HCT116 (cell line): Measurements from ENCODE around the gene NLRP10. TPM values are rescaled to one million over a fixed set of nuclear protein-coding genes. Genes with fewer than 3 reads are reported as not detected.

Experiments
- ATAC-seq: fragments of 200-7000 bp; cut with Tn5 transposase; 2 replicates; pipeline ENCODE4 v1.9.1; 2020; ENCODE audit warnings: mild to moderate bottlenecking, moderate library complexity
- BruUV-seq: library from RNA; stranded (reverse); fragments of 400-500 nt; replicated peaks from 2 replicates; lab custom pipeline; 2021; lab: Mats Ljungman, UMichigan
- CTCF ChIA-PET: fragments of 300-600 bp; sonication (Branson Sonifier 250); formaldehyde crosslinking; loops from one replicate; lab custom pipeline; 2021; ENCODE audit warnings: antibody characterized with exemption; lab: Charles Lee
- POLR2A ChIA-PET: fragments of 300-600, 350-600 bp; sonication (Branson Sonifier 250); formaldehyde crosslinking; loops from one replicate; lab custom pipeline; 2021; ENCODE audit warnings: antibody characterized with exemption; lab: Charles Lee
- RAD21 ChIA-PET, 2 experiments: fragments of 300-600 bp; sonication (Branson Sonifier 250); formaldehyde crosslinking; loops; one replicate each; lab custom pipeline; 2023; ENCODE audit warnings: low total read pairs in 2 of 2; ENCODE audit not compliant: uncharacterized antibody in 2 of 2, unreplicated experiment in 2 of 2, low non-redundant PET in 1 of 2; lab: Charles Lee
- DNase-seq: peaks from one replicate; pipeline ENCODE4 v3.0.0-alpha.2; 2010; ENCODE audit warnings: low read depth, low spot score
- H2AFZ ChIP-seq: fragments of 200-600 bp; shearing (Covaris generic), sonication (generic); 2 replicates; pipeline ENCODE4 v1.6.1; 2017; ENCODE audit warnings: low read depth, mixed run types, mixed read lengths, antibody characterized with exemption, low read length; ENCODE audit not compliant: poor library complexity, severe bottlenecking
- H3K27ac ChIP-seq: 2 replicates; pipeline ENCODE4 v1.5.1; 2012; ENCODE audit warnings: low read depth, low read length
- H3K27me3 ChIP-seq: fragments of 200-600 bp; sonication (generic); 2 replicates; pipeline ENCODE4 v1.6.1; 2016; ENCODE audit warnings: mixed run types, low read length, mixed read lengths; ENCODE audit not compliant: insufficient read depth
- H3K36me3 ChIP-seq, 2 experiments: fragments of 200-500 bp in 1 of 2; fragments of 200-600 bp in 1 of 2; sonication (Bioruptor generic) in 1 of 2; sonication (generic) in 1 of 2; 2 replicates each; pipeline versions ENCODE4 v1.5.1 to v1.6.1; 2014 to 2016; ENCODE audit warnings: low read length in 2 of 2, inconsistent platforms in 1 of 2, mixed read lengths in 1 of 2, mixed run types in 1 of 2; ENCODE audit not compliant: insufficient read depth in 2 of 2, control insufficient read depth in 1 of 2
- H3K4me1 ChIP-seq, 2 experiments: fragments of 200-600 bp in 1 of 2; sonication (generic) in 1 of 2; 2 replicates each; pipeline versions ENCODE4 v1.5.1 to v1.6.1; 2012 to 2017; ENCODE audit warnings: low read length in 2 of 2, inconsistent platforms in 1 of 2, mild to moderate bottlenecking in 1 of 2, mixed read lengths in 1 of 2, mixed run types in 1 of 2, moderate library complexity in 1 of 2; ENCODE audit not compliant: insufficient read depth in 2 of 2, control insufficient read depth in 1 of 2
- H3K4me2 ChIP-seq: fragments of 200-600 bp; sonication (generic); 2 replicates; pipeline ENCODE4 v1.6.1; 2017; ENCODE audit warnings: mixed run types, low read length, mixed read lengths
- H3K4me3 ChIP-seq, 2 experiments: fragments of 200-600 bp in 1 of 2; sonication (generic) in 1 of 2; replicated peaks in 1 of 2; 2 replicates each; pipeline ENCODE4 v1.5.1; 2011 to 2016; ENCODE audit warnings: low read length in 2 of 2, control low read depth in 1 of 2, low read depth in 1 of 2, mild to moderate bottlenecking in 1 of 2, mixed read lengths in 1 of 2, mixed run types in 1 of 2
- H3K79me2 ChIP-seq: fragments of 200-600 bp; sonication (generic); 2 replicates; pipeline ENCODE4 v1.6.1; 2017; ENCODE audit warnings: mild to moderate bottlenecking, mixed run types, low read length, moderate library complexity, mixed read lengths; ENCODE audit not compliant: insufficient read depth
- H3K9ac ChIP-seq: fragments of 200-600 bp; sonication (generic); 2 replicates; pipeline ENCODE4 v1.6.1; 2016; ENCODE audit warnings: low read length, mixed read lengths
- H3K9me2 ChIP-seq: fragments of 200-600 bp; sonication (generic), shearing (Covaris generic); 2 replicates; pipeline ENCODE4 v1.6.1; 2017; ENCODE audit warnings: mixed run types, mild to moderate bottlenecking, moderate library complexity; ENCODE audit not compliant: insufficient read depth
- H3K9me3 ChIP-seq, 2 experiments: fragments of 200-500 bp in 1 of 2; fragments of 200-600 bp in 1 of 2; sonication (Bioruptor generic) in 1 of 2; sonication (generic) in 1 of 2; 2 replicates each; pipeline ENCODE4 v1.6.1; 2014 to 2017; ENCODE audit warnings: low read length in 2 of 2, mixed read lengths in 2 of 2, inconsistent platforms in 1 of 2, low read depth in 1 of 2, mild to moderate bottlenecking in 1 of 2, mixed run types in 1 of 2, moderate library complexity in 1 of 2; ENCODE audit not compliant: control insufficient read depth in 1 of 2, insufficient read depth in 1 of 2
- H4K20me1 ChIP-seq: fragments of 200-600 bp; sonication (generic), shearing (Covaris generic); 2 replicates; pipeline ENCODE4 v1.6.1; 2017; ENCODE audit warnings: mixed run types, mild to moderate bottlenecking, moderate library complexity; ENCODE audit not compliant: insufficient read depth
- ATF3 ChIP-seq: IDR thresholded peaks from 2 replicates; pipeline ENCODE4 v1.6.1; 2012
- CEBPB ChIP-seq: IDR thresholded peaks from 2 replicates; pipeline ENCODE4 v1.6.1; 2012; ENCODE audit warnings: low read depth
- EGR1 ChIP-seq: IDR thresholded peaks from 2 replicates; pipeline ENCODE4 v1.6.1; 2012; ENCODE audit warnings: low read depth
- ELF1 ChIP-seq: IDR thresholded peaks from 2 replicates; pipeline ENCODE4 v1.6.1; 2012; ENCODE audit warnings: low read depth, borderline replicate concordance
- EZH2 ChIP-seq: fragments of 200-600 bp; sonication (generic); IDR thresholded peaks from 2 replicates; pipeline ENCODE4 v1.6.1; 2017; ENCODE audit warnings: antibody characterized with exemption, mixed run types
- FOSL1 ChIP-seq: IDR thresholded peaks from 2 replicates; pipeline ENCODE4 v1.6.1; 2012; ENCODE audit warnings: low read depth
- POLR2A ChIP-seq: IDR thresholded peaks from 2 replicates; pipeline ENCODE4 v1.7.0; 2011; ENCODE audit warnings: borderline replicate concordance; ENCODE audit not compliant: insufficient read depth, insufficient read length; ENCODE audit errors: extremely low read depth
- REST ChIP-seq: IDR thresholded peaks from 2 replicates; pipeline ENCODE4 v1.6.1; 2012; ENCODE audit warnings: low read depth
- TCF7L2 ChIP-seq: IDR thresholded peaks from 2 replicates; pipeline ENCODE4 v1.7.0; 2011; ENCODE audit warnings: borderline replicate concordance, inconsistent platforms; ENCODE audit not compliant: insufficient read depth, insufficient read length; ENCODE audit errors: extremely low read depth
- YY1 ChIP-seq: IDR thresholded peaks from 2 replicates; pipeline ENCODE4 v1.6.1; 2011; ENCODE audit warnings: low read length, low read depth, moderate library complexity, mild to moderate bottlenecking; ENCODE audit not compliant: insufficient replicate concordance; ENCODE audit errors: extremely low read depth
- ZBTB33 ChIP-seq: IDR thresholded peaks from 2 replicates; pipeline ENCODE4 v1.6.1; 2011; ENCODE audit warnings: mild to moderate bottlenecking, low read length, moderate library complexity; ENCODE audit not compliant: insufficient replicate concordance; ENCODE audit errors: extremely low read depth
- ZNF274 ChIP-seq: fragments of 200-500 bp; sonication (Bioruptor generic); IDR thresholded peaks from 2 replicates; pipeline ENCODE4 v1.6.1; 2014; ENCODE audit warnings: mild to moderate bottlenecking, low read depth, low read length, inconsistent platforms
- intact Hi-C: fragments of 100-400 bp; cut with micrococcal nuclease; formaldehyde crosslinking; loops from 2 replicates; pipeline ENCODE4 v1.10.0; 2022
- total RNA-seq: library from RNA; stranded (reverse); gene quantifications from one replicate; pipeline ENCODE4 v1.2.1, GENCODE V29; 2021; ENCODE audit not compliant: unreplicated experiment

Gene NLRP10
- total RNA-seq, 1 experiment from 2014 or later, result not detected

- POLR2A ChIA-PET, result no interaction called here
- no peak overlapping the region for H3K4me2 ChIP-seq
- BruUV-seq, result no TSS peak
These were observed 986 bp downstream of the NLRP10 start for GRCh38 chr11:7964261-7964660.

More at GRCh38 chr11:7964261-7964660, 986 bp downstream of the NLRP10 start:
- Histone ChIP-seq H3K79me2 (no peaks in the 10 kb centered on the region), H2AFZ (no peak overlapping the region), H3K4me1 (no peaks in the 10 kb centered on the region), H3K27ac (no peak overlapping the region), H3K36me3 (no peaks in the 10 kb centered on the region), H3K4me3 (no peak overlapping the region), H4K20me1 (no peaks in the 10 kb centered on the region), H3K27me3 (peaks cover 43% of the 10 kb centered on the region), H3K9me2 (no peaks in the 10 kb centered on the region), H3K9ac (no peak overlapping the region), H3K9me3 (no peaks in the 10 kb centered on the region)
- intact Hi-C loops, result no loop called here
- DNase-seq, result no peak
- ATAC-seq, result no peak
- ChIA-PET CTCF (no interaction called here), RAD21 (no interaction called here)
- no peak for TF ChIP-seq CEBPB
- TF ChIP-seq TCF7L2, result no peak
- no peak for TF ChIP-seq REST
- TF ChIP-seq FOSL1, result no peak
- TF ChIP-seq YY1, result no peak
- TF ChIP-seq EZH2, result no peak
- TF ChIP-seq ATF3, result no peak
- TF ChIP-seq ZBTB33, result no peak
- TF ChIP-seq POLR2A, result no peak
- TF ChIP-seq ELF1, result no peak
- TF ChIP-seq ZNF274, result no peak
- no peak for TF ChIP-seq EGR1
